Activated naive CD4-positive, alpha-beta T cell treated with anti-CD3 and anti-CD28 coated beads, Interleukin-2, amount 10 ng/mL, durations not matched to agents 7 days and 5 days (primary cell): Measurements from ENCODE around the gene C5AR1.
A peak's percentile ranks its signal among the peaks of the same experiment; 100 is the strongest.
"Not testable (repeated sequence)": the region's sequence is repeated elsewhere in the genome, so short reads cannot be mapped to it uniquely, and the experiment has no call there.

Experiments used
- CTCF ChIA-PET: fragments of 350-600 bp; sonication (Branson Sonifier 250); formaldehyde crosslinking; loops from one replicate; lab custom pipeline; 2021; ENCODE audit warnings: antibody characterized with exemption; lab: Charles Lee
- DNase-seq: peaks from one replicate; pipeline ENCODE4 v3.0.0-alpha.2; 2020
- H3K27ac Mint-ChIP-seq: one replicate; pipeline ENCODE4 v1.8.0; 2021; ENCODE audit warnings: mild to moderate bottlenecking, moderate library complexity, mixed read lengths
- H3K27me3 Mint-ChIP-seq: one replicate; pipeline ENCODE4 v1.8.0; 2021; ENCODE audit warnings: mild to moderate bottlenecking, mixed read lengths
- H3K36me3 Mint-ChIP-seq: one replicate; pipeline ENCODE4 v1.8.0; 2021; ENCODE audit warnings: mixed read lengths
- H3K4me1 Mint-ChIP-seq: one replicate; pipeline ENCODE4 v1.8.0; 2021; ENCODE audit warnings: mixed read lengths
- H3K4me3 Mint-ChIP-seq: one replicate; pipeline ENCODE4 v1.8.0; 2021; ENCODE audit warnings: mild to moderate bottlenecking, moderate library complexity, mixed read lengths
- H3K9me3 Mint-ChIP-seq: one replicate; pipeline ENCODE4 v1.8.0; 2021; ENCODE audit warnings: mixed read lengths

Gene C5AR1

DNA sequence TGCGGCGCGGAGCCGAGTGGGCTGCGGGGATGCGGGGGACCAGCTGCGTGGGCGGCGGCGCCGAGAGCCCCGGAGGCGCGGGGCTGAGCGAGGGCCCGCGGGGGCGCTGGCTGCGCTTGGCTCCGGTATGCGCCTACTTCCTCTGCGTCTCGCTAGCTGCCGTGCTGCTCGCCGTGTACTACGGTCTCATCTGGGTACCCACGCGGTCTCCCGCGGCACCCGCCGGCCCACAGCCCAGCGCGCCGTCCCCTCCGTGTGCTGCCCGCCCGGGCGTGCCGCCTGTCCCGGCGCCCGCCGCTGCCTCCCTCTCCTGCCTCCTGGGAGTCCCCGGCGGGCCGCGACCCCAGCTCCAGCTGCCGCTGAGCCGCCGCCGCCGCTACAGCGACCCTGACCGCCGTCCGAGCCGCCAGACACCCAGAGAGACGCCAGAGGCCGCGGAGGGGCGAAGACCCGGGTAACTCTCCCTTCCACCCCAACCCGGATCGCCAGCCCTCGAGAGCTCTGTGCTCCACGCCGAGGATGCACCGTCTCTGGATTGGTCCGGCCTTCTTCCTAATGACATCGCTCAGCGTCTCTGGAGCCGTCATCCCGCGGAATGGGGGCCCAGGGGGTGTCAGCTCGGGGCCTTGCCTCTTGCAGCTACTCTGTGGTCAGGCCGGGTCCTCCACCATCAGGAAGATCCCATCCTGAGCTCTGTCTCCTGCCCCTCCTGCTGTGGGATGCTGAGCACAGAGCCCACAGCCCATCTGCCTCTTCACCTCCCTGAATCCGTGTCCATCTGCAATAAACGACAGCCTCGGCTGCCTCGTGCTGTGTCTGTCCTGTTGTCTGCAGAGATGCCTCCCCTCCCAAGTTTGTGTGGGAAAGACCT, 34.5 kb upstream of the C5AR1 start:
- H3K36me3 Mint-ChIP-seq: peaks cover 27% of the 10 kb centered on the region
- no peaks in the 10 kb centered on the region for H3K27me3 Mint-ChIP-seq
- CTCF ChIA-PET: interaction anchor here (1.2 to 2.3 kb wide), 7 partner anchors 10 to 161 kb away, joined by 3 to 6 read pairs (median 4); partner anchors contain the start of genes CCDC9 and DHX34
- no peaks in the 10 kb centered on the region for H3K9me3 Mint-ChIP-seq
- DNase-seq: peak; percentile 38
- peak overlapping the region; percentile 4 for H3K27ac Mint-ChIP-seq
- peaks cover 32% of the 10 kb centered on the region for H3K4me1 Mint-ChIP-seq
- peak overlapping the region; percentile 65 for H3K4me3 Mint-ChIP-seq

DNA sequence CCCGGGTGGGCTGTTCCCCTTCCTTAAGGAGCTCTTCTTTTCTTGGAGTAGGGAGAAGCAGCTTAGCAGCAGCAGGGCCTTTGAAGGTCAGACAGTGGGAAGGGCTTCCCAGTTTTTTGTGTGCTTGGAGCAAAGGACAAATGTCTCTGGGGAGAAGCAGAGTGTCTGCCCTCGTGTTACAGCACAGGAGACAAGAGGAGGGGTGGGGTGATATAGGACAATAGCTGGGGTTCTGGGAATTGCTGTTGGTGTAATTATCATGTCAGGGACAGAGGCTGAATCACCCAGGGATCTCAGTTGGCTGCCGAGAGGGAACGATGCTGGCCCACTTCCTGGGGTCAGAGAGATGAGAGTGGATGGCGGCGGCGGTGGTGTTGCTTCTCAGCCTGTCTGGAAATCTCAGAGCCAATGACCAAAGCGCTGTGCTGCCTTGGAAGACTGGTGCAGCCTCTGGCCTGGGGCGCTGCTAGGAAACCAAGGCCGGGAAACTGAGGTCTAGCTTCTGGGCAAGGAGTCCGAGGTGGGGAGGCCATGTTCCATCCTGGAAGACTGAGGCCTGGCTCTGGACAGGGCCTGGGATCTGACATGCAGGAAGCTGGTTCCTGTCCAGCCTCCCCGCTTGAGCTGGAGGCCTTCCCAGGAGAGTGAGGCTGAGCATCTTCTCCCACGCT, 33.7 kb upstream of the C5AR1 start:
- Mint-ChIP-seq H3K4me3 (peak overlapping the region; percentile 65), H3K9me3 (no peaks in the 10 kb centered on the region), H3K27me3 (no peaks in the 10 kb centered on the region), H3K36me3 (peaks cover 23% of the 10 kb centered on the region), H3K27ac (no peak overlapping the region), H3K4me1 (peaks cover 32% of the 10 kb centered on the region)
- no peak for DNase-seq
- CTCF ChIA-PET: interaction anchor here (1.4 to 2.3 kb wide), 4 partner anchors 9 to 160 kb away, joined by 3 to 6 read pairs (median 4); partner anchors contain the start of gene DHX34

DNA sequence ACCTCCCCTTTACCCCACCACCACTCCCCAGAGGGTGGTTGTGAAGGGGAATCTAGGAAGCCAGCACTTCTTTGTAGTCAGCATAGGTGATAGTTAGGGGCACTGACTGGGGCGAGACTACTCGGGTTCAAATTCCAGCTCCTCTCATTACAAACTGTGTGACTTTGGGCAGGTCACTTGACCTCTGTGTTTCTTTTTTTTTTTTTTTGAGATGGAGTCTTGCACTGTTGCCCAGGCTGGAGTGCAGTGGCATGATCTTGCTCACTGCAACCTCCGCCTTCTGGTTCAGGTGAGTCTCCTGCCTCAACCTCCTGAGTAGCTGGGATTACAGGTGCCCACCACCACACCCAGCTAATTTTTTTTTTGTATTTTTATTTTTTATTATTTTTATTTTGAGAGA, 33.1 kb upstream of the C5AR1 start:
- H3K27ac Mint-ChIP-seq, H3K27me3 Mint-ChIP-seq, DNase-seq, H3K4me3 Mint-ChIP-seq, H3K9me3 Mint-ChIP-seq: not testable (repeated sequence)
- CTCF ChIA-PET: interaction anchor here (1.5 kb wide), 1 partner anchor 8 kb away, joined by 4 read pairs; no protein-coding TSS in a partner anchor
- Mint-ChIP-seq H3K36me3 (peaks cover 21% of the 10 kb centered on the region), H3K4me1 (peaks cover 32% of the 10 kb centered on the region)

DNA sequence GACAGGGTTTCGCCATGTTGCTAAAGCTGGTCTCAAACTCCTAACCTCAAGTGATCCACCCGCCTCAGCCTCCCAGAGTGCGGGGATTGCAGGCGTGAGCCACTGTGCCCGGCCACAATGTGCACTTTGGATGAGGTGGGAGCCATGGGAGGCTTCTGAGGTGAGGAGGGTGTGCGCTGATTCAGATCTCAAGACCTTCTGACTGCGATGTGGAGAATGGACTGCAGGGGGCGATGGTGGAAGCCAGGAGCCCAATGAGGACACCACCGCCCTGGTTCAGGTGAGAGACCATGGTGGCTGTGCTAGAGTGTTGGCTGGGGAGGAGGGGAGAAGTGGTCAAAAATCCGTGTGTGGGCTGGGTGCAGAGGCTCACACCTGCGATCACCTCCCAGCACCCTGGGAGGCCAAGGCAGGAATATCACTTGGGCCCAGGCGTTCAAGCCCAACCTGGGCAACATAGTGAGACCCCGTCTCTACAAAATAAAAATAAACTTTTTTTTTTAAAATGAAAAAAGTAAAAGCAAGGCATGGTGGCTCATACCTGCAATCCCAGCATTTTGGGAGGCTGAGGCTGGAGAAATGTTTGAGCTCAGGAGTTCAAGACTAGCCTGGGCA, 29.4 kb upstream of the C5AR1 start:
- Mint-ChIP-seq H3K27me3 (no peaks in the 10 kb centered on the region), H3K27ac (no peak overlapping the region), H3K9me3 (no peaks in the 10 kb centered on the region), H3K36me3 (peaks cover 17% of the 10 kb centered on the region), H3K4me1 (peaks cover 14% of the 10 kb centered on the region), H3K4me3 (no peak overlapping the region)
- DNase-seq: peak; percentile 78
- CTCF ChIA-PET: interaction anchor here (1.1 to 1.9 kb wide), 2 partner anchors 15 to 69 kb away, joined by 4 read pairs; partner anchors contain the start of gene DHX34

DNA sequence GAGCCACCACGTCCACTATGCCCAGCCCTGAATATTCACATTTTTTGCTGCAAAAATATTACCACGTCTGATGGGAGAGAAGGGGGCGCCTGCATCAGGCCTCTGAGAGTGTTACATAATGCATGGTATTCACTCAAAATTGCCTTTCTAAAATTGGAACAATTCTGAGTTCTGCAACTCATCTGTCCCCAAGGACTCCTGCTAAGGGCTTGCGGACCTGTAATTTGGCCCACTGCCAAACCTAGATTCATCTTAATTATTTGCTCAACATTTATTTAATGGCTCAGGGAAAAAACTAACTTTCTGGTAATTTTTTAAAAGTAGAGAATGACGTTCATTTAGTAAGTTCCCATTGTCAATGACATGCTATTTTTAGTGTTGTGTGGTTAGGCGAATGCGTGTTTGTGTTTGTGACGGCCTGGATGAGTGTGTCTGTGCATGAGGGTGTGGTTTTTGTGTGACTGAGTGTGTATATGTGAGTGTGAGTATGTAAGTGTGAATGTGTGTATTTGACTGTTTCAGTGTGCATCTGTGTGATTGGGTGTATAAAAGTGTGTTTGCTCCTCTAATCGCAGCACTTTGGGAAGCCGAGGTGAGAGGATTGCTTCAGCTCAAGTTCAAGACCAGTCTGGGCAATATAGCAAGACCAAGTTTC, 26.1 kb upstream of the C5AR1 start:
- Mint-ChIP-seq H3K4me1 (peaks cover 3% of the 10 kb centered on the region), H3K27ac (peak overlapping the region; percentile 8), H3K4me3 (no peak overlapping the region), H3K9me3 (no peaks in the 10 kb centered on the region), H3K27me3 (no peaks in the 10 kb centered on the region), H3K36me3 (peaks cover 3% of the 10 kb centered on the region)
- CTCF ChIA-PET: interaction anchor here (0.8 to 1.7 kb wide), 3 partner anchors 11 to 145 kb away, joined by 3 to 9 read pairs (median 6); no protein-coding TSS in a partner anchor
- DNase-seq: no peak

DNA sequence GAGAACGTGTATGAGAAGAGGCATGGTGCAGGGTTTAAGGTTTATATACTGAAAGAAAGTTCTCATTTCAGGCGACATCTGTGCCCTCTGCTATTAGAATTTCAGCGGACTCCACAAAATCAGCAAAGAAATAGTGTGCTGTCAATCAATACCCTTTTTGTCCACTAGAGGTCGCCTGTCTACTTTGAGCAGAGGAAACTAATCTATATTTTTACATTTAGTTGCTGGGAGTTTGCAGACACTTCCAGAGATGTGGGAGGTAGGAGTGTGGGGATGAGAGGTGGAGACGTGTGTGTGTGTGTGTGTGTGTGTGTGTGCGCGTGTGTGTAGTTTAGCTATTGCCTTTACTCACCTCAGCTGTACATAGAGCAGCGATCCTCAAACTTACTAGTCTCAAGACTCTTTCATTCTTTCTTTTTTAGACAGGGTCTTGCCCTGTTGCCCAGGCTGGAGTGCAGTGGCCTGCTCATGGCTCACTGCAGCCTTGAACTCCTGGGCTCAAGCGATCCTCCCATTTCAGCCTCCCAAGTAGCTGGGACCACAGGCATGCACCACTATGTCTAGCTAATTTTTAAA, 25.2 kb upstream of the C5AR1 start:
- Mint-ChIP-seq H3K27me3 (no peaks in the 10 kb centered on the region), H3K36me3 (peaks cover 3% of the 10 kb centered on the region), H3K27ac (no peak overlapping the region), H3K4me3 (no peak overlapping the region), H3K9me3 (no peaks in the 10 kb centered on the region), H3K4me1 (peaks cover 2% of the 10 kb centered on the region)
- peak; percentile 50 for DNase-seq
- CTCF ChIA-PET: interaction anchor here (0.8 to 1.8 kb wide), 7 partner anchors 9 to 144 kb away, joined by 3 to 9 read pairs (median 4); partner anchors contain the start of gene INAFM1

DNA sequence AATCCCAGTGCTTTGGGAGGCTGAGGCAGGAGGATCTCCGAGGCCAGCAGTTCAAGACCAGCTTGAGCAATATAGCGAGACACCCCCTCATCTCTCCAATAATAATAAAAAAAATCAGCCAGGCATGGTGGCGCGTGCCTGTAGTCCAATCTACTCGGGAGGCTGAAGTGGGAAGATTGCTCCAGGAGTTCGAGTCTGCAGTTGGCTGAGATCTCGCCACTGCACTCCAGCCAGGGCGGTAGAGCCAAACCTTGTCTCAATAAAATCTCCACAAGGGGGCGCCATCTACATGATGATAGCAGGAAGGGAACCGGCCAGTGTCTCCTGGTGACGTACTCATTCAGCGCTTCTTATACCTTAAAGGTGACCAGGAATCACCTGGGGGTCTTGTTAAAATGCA, 13.6 kb upstream of the C5AR1 start:
- H3K36me3 Mint-ChIP-seq: no peaks in the 10 kb centered on the region
- CTCF ChIA-PET: interaction anchor here (0.8 to 7.9 kb wide), 11 partner anchors 9 to 404 kb away, joined by 3 to 46 read pairs (median 6); partner anchors contain the start of genes C5AR1 and INAFM1

DNA sequence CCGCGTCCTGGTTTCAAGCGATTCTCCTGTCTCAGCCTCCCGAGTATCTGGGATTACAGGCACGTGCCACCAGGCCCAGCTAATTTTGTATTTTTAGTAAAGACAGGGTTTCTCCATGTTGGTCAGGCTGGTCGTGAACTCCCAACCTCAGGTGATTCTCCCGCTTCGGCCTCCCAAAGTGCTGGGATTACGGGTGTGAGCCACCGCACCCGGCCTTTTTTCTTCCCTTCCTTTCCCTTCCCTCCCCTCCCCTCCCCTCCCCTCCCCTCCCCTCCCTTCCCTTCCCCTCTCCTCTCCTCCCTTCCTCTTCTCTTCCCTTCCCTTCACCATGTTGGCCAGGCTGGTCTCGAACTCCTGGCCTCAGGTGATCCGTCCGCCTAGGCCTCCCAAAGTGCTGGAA, 8.8 kb upstream of the C5AR1 start:
- Mint-ChIP-seq H3K27me3 (peaks cover 15% of the 10 kb centered on the region), H3K4me1 (peaks cover 18% of the 10 kb centered on the region)
- H3K4me3 Mint-ChIP-seq, H3K9me3 Mint-ChIP-seq, H3K27ac Mint-ChIP-seq, DNase-seq, H3K36me3 Mint-ChIP-seq: not testable (repeated sequence)
- CTCF ChIA-PET: interaction anchor here (0.7 to 1.3 kb wide), 2 partner anchors 90 to 422 kb away, joined by 3 read pairs; no protein-coding TSS in a partner anchor

More for the DNA sequence above, 13.6 kb upstream of the C5AR1 start:
- DNase-seq: peak; percentile 84
- Mint-ChIP-seq H3K4me1 (peaks cover 13% of the 10 kb centered on the region), H3K27me3 (no peaks in the 10 kb centered on the region), H3K27ac (no peak overlapping the region), H3K4me3 (no peak overlapping the region), H3K9me3 (no peaks in the 10 kb centered on the region)

DNA sequence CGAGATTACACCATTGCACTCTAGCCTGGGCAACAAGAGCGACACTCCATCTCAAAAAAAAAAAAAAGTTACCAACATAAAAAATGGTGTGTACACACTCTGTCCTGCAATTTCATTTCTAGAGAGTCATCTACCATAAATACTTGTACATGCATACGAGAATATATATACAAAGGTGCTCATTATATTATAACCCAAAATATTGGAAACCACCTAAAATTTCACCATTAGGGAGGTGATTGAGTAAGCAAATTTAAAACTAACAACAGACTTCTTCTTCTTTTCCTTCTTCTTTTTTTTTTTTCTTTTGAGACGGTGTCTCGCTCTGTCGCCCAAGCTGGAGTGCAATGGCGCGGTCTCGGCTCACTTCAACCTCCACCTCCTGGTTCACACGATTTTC, 7.4 kb upstream of the C5AR1 start:
- Mint-ChIP-seq H3K4me3 (no peak overlapping the region), H3K4me1 (peaks cover 10% of the 10 kb centered on the region), H3K36me3 (no peaks in the 10 kb centered on the region), H3K27me3 (peaks cover 28% of the 10 kb centered on the region), H3K9me3 (no peaks in the 10 kb centered on the region), H3K27ac (no peak overlapping the region)
- CTCF ChIA-PET: no interaction called here
- DNase-seq: no peak

DNA sequence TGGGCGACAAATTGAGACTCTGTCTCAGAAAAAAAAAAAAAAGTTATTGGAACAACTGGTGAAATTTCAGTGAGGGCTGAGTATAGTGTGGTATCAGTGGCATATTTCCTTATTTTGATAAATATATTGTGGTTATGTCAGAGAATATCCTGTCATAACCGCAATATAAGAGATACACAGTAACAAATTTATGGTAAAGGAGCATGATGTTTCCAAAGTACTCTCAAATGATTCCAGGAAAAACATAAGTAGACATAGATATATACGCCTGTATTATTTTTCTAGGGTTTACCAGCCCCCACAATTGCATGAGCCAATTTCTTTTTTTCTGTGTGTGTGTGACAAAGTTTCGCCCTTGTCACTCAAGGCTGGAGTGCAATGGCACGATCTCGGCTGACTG, 5.7 kb upstream of the C5AR1 start:
- no peak overlapping the region for H3K27ac Mint-ChIP-seq
- CTCF ChIA-PET: no interaction called here
- DNase-seq: no peak
- H3K4me1 Mint-ChIP-seq: peaks cover 10% of the 10 kb centered on the region
- H3K9me3 Mint-ChIP-seq: no peaks in the 10 kb centered on the region
- H3K27me3 Mint-ChIP-seq: peaks cover 32% of the 10 kb centered on the region
- no peaks in the 10 kb centered on the region for H3K36me3 Mint-ChIP-seq
- no peak overlapping the region for H3K4me3 Mint-ChIP-seq

DNA sequence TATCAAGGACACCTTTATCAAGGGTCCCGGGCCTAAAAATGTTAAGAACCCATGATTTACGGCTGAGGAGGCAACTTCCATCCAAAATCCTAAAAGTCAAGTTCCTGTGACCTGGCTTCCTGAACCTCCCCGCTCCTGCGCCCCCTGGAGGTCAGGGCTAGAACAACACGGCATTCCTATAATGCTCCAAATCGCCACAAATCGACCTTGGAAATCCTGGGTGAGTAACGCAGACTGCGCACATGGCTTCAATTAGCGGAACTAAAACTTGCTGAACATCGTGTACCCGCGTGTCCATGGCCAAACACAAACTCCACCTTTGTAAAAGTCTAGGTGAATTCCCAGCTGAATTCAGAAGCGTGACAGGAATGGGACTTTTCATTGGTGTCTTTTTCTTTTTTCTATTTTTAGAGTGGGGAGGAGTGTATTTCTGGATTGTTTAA, 4.3 kb upstream of the C5AR1 start:
- Mint-ChIP-seq H3K4me3 (no peak overlapping the region), H3K36me3 (no peaks in the 10 kb centered on the region), H3K9me3 (no peaks in the 10 kb centered on the region), H3K4me1 (peaks cover 8% of the 10 kb centered on the region), H3K27me3 (peaks cover 45% of the 10 kb centered on the region), H3K27ac (no peak overlapping the region)
- CTCF ChIA-PET: interaction anchor here (0.9 to 5.6 kb wide), 3 partner anchors 10 to 128 kb away, joined by 4 to 46 read pairs (median 5); no protein-coding TSS in a partner anchor
- peak; percentile 59 for DNase-seq

DNA sequence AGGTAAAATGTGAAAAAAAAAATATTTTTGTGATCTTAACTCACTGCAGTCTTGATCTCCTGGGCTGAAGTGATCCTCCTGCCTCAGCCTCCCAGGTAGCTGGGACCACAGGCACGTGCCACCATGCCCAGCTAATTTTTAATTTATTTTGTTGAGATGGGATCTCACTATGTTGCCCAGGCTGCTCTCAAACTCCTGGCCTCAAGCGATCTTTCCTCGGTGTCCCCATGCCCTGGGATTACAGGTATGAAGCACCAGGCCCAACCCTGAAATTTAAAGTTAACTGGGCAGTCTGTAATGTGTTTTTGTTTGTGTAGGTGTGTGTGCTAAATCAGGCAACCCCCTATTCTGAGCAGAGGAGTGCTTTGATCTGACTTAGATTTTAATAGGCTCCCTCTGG, 3.4 kb upstream of the C5AR1 start:
- Mint-ChIP-seq H3K4me3 (no peak overlapping the region), H3K27ac (no peak overlapping the region), H3K9me3 (no peaks in the 10 kb centered on the region), H3K4me1 (peaks cover 4% of the 10 kb centered on the region), H3K27me3 (peaks cover 55% of the 10 kb centered on the region), H3K36me3 (no peaks in the 10 kb centered on the region)
- CTCF ChIA-PET: interaction anchor here (0.9 to 5.6 kb wide), 2 partner anchors 11 to 122 kb away, joined by 5 to 46 read pairs; no protein-coding TSS in a partner anchor
- no peak for DNase-seq

DNA sequence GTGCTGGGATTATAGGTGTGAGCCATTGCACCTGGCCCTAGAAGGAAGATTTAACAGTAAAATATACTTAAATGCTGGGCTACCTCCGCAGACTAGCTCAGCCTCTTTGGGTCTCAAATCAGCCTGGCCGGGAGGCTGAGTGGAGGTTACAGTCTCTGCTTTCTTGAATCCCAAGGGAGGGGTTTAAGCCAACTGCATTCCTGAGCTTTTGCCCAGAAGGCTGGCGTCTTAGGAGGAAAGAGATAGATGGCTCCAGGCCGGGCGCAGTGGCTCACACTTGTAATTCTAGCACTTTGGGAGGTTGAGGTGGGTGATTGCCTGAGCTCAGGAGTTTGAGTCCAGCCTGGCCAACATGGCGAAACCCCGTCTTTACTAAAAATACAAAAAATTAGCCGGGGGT, 623 bp upstream of the C5AR1 start:
- Mint-ChIP-seq H3K27ac (no peak overlapping the region), H3K4me1 (peaks cover 4% of the 10 kb centered on the region), H3K36me3 (no peaks in the 10 kb centered on the region), H3K27me3 (peaks cover 66% of the 10 kb centered on the region), H3K9me3 (no peaks in the 10 kb centered on the region), H3K4me3 (no peak overlapping the region)
- DNase-seq: no peak
- CTCF ChIA-PET: interaction anchor here (1.5 to 5.6 kb wide), 2 partner anchors 14 kb away, joined by 4 to 46 read pairs; no protein-coding TSS in a partner anchor
